Uterus (tissue), 2 donors: ENCODE data around the gene SELPLG.

ENCODE experiments used
- CTCF ChIP-seq, 4 experiments: fragments of 200-600 bp in 2 of 4; fragments of 450-650 bp in 2 of 4; sonication (generic) in 2 of 4; IDR thresholded peaks; one replicate each; pipeline ENCODE4 v1.5.1; 2016 to 2019; ENCODE audit warnings: antibody characterized with exemption in 4 of 4, mild to moderate bottlenecking in 2 of 4, moderate library complexity in 1 of 4
- POLR2A ChIP-seq, 2 donors: fragments of 450-650 bp; IDR thresholded peaks; one replicate each; pipeline ENCODE4 v1.6.1; 2016; ENCODE audit warnings: antibody characterized with exemption in 2 of 2, mild to moderate bottlenecking in 1 of 2, moderate library complexity in 1 of 2

DNA sequence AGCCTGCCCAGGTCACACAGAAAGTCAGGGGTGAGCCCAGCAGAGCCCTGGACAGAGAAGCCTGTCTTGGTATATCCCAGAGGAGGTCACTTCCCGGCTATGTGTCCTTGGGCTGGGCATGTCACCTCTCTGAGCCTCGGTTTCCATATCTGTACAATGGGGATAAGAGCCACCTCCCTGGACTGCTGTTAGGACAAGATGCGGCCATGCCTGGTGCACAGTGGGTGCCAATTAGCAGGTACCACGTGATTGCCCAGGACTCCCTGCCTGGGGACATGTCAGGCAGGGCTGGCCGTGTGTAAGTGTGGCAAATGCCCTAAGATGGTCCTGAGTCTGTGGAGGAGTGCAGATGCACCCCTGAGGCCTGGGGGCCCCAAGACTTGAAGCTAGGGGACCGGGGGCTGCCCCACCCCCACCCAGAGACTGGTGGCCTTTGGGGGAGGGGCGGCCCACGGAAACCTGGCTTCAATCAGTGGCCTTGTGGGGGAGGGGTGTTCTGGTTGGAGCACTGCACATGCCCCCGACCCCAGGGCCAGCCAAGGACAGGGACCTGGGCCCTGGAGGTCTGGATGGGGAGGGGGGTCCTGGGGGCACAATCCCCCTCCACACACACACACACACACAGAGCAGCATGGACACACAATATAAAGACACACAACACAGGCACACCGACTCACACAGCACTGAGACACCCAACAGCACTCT, 36.7 kb downstream of the SELPLG start:
- TF ChIP-seq CTCF (IDR thresholded peaks at IDR 0.05), result no peak
- TF ChIP-seq POLR2A (IDR thresholded peaks at IDR 0.05), result no peak
